GM19240 (cell line): ENCODE measurements around the gene HSP90B1.

Source experiments
- DNase-seq: peaks from one replicate; pipeline ENCODE4 v3.0.0; 2011; ENCODE audit warnings: low spot score; ENCODE audit not compliant: insufficient read length

HSP90B1 gene

GRCh38 chr12:103969391-103969790, 39.2 kb downstream of the HSP90B1 start:
- no peak for DNase-seq

- DNase-seq = no peak
Observed at GRCh38 chr12:103973909-103974308, 43.7 kb downstream of the HSP90B1 start.

GRCh38 chr12:103975368-103975767, 45.2 kb downstream of the HSP90B1 start:
- DNase-seq = no peak

GRCh38 chr12:103978384-103978982, 48.3 kb downstream of the HSP90B1 start:
- DNase-seq = no peak

GRCh38 chr12:103986829-103987228, 56.6 kb downstream of the HSP90B1 start:
- no peak for DNase-seq

- no peak for DNase-seq
Observed at GRCh38 chr12:103994235-103994634, 64.0 kb downstream of the HSP90B1 start.

GRCh38 chr12:103996595-103996994, 66.4 kb downstream of the HSP90B1 start:
- DNase-seq = no peak

GRCh38 chr12:103997286-103997900, 67.2 kb downstream of the HSP90B1 start:
- no peak for DNase-seq
